GM06990 (cell line): ENCODE results near the gene RALGDS.

ENCODE experiments used
- DNase-seq: peaks from one replicate; pipeline ENCODE4 v3.0.0-alpha.2; 2011; ENCODE audit not compliant: insufficient read length; ENCODE audit errors: extremely low read depth
- H3K27me3 ChIP-seq: replicated peaks from 2 replicates; pipeline ENCODE4 v1.6.0; 2011; ENCODE audit warnings: low read length; ENCODE audit not compliant: control insufficient read depth, insufficient read depth
- H3K36me3 ChIP-seq: 2 replicates; pipeline ENCODE4 v1.5.1; 2011; ENCODE audit warnings: low read length; ENCODE audit not compliant: control insufficient read depth, insufficient read depth
- H3K4me3 ChIP-seq: replicated peaks from 2 replicates; pipeline ENCODE4 v1.5.1; 2011; ENCODE audit warnings: low read depth, mild to moderate bottlenecking, control low read depth, low read length
- CTCF ChIP-seq: IDR thresholded peaks from 2 replicates; pipeline ENCODE4 v1.5.1; 2011; ENCODE audit warnings: low read length, control low read depth, mild to moderate bottlenecking, inconsistent platforms; ENCODE audit not compliant: insufficient read depth, poor library complexity, severe bottlenecking

The RALGDS gene

DNA sequence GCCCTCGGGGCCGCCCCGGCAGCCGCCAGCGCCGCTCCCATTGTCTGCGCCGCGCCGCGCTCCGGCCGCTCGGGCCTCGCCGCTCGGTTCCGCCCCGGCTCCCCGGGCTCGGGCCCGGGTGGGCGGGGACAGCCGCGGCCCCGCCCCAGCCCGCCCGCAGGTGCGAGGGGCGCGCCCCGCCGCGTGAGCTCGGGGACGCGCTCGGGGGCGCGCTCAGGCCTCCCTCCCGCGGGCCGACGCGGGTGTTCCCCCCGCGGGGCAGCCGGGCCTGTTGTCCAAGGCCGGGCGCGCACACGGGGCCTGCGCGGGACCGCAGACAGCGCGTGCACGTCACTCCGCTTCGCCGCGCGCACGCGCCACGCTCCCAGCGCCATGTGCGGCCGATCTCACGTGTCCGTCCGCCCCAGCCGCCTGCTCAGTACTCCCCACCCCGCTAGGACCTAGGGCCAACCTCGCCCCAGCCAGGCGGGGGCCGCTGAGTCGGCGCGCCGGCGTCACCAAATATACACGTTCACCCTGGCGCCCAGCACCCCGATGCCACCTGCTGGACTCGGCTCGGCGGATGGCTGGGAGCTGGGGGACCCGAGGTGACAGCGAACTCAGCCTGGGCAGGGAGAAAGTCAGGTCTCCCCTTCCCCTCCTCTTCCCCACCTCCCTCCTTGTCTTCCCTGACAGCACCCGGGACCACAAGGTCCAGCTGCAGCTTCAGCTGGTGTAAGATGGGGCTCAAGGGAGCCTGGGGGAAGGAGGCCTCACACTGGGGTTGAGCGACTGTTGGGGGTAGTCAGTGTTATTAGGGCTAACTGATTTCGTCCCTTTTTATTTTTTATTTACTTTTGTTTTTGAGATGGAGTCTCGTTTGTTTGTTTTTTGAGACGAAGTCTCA lies 28.3 kb upstream of the RALGDS start:
- Histone ChIP-seq H3K36me3 (peaks cover 1% of the 10 kb centered on the region), H3K27me3 (no peaks in the 10 kb centered on the region), H3K4me3 (peak overlapping the region; percentile 82)
- TF ChIP-seq CTCF, result peak; percentile 43
- DNase-seq, result peak; percentile 99

DNA sequence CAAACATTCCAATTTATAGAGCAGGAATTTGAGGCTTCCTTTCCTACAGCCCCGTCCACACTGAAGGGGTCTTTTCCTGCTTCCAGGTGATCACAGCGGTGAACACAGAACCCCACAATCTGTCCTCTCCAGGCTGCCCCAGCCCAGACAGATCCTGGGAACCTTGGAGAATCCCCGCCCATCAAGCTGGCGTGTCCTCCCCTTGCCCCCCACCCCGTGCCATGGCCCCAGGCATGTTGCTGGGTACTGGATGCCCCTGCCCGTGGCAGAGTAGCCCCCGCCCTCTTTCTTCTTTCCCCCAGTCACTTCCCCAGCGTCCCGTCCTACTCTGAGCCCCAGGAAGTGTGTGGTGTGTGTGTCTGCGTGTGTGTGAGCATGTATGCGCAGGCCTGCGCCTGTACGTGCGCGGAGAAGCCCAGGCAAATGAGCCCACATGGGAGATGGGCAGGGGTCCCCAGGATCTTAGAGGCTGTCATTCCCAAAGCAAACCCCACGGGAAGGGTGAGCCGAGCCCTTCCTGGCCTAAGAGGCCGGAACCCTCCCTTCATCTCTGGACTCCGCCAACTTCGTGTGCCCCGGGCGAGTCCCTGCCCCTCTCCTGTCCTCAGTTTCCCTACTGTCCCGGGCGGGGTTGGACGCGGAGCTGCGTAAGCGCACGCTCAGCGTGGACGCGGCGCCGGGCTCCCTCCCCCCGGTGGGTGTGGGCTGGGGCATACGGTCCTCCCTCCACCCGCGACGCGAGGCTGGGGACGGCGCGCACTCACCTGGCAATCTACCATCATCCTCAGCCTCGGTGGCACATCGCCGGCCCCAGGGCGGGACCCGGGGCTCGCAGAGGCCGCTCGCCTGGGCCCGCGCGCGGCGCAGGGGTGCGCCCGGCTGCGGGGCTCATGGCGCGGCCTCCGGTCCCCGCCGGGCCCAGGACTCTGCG lies 27.4 kb upstream of the RALGDS start:
- TF ChIP-seq CTCF, result no peak
- Histone ChIP-seq H3K27me3 (no peaks in the 10 kb centered on the region), H3K36me3 (peaks cover 1% of the 10 kb centered on the region), H3K4me3 (peak overlapping the region; percentile 82)
- DNase-seq, result peak; percentile 70

DNA sequence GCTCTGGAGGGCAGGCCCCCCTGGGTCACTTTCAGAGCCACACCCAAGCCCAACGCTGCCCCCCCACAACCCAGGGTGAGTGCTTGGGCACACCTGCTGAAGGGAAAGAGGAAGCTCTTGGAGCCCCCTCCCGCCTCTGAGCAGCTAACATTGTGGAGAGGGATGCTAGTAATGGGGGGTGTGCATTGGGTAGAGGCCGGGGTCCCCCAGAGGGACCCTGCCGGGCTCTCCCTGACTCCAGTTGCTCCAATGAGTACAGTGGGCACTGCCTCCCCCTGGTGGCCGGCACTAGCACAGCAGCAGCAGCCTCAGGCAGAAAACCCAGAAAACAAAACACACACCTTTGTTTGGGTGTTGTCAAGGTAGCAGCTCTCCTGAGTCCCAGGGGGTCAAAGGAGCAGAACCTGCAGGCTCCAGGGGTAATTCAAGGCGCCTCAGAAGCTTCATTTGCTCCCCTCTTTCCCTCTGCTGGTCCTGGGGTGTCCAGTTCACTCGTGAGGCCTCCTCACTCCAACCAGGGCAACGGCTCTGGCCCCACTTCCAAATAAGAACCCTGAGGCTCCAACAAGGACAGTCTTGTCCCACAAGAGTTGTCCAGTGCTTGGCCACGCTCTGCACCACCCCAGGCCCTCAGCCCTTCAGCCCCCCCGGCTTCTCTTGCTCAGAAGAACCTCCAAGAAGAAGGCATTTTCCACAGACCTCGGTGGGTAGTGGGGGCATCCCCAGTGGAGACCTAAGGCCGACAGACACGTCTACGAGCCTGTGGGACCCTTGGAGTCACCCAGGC lies 26.6 kb upstream of the RALGDS start:
- peak; percentile 98 for TF ChIP-seq CTCF
- peak; percentile 69 for DNase-seq
- H3K27me3 ChIP-seq, result no peaks in the 10 kb centered on the region
- peaks cover 1% of the 10 kb centered on the region for H3K36me3 ChIP-seq
- peak overlapping the region; percentile 82 for H3K4me3 ChIP-seq

DNA sequence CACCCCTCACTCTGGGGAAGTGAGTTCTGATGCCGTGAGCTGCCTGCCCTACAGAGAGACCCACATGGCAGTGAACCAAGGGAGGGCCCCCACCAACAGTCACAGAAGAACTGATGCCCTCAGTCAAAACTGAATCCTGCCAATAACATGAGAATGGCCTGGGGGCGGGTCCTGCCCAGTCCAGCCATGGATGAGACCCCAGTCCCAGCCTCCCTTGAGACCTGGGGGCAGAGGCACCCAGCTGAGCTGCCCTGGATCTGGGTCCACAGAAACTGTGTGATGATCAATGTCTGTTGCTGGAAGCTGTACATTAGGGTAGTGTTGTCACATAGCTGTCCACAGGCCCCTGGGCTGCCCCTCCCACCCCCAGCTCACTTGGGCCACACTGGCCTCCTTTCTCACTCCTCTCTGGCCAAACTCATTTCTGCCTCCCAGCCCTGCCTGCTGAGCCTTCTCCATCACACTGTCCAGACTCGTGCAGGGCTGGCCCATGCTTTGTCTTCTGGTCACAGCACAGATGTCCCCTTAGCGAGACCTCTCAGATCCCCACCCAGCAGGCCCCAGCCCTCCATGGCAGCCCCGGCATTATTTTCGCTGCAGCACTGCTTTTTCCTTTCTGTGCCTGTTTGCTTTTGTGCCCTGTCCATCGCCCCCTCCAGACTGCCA lies 25.8 kb upstream of the RALGDS start:
- Histone ChIP-seq H3K4me3 (no peak overlapping the region), H3K36me3 (peaks cover 1% of the 10 kb centered on the region), H3K27me3 (no peaks in the 10 kb centered on the region)
- no peak for DNase-seq
- TF ChIP-seq CTCF, result no peak
